HCT116 (cell line): ENCODE data around the gene OOSP4A.

Experiments used
- CBX3 ChIP-seq: IDR thresholded peaks from 2 replicates; pipeline ENCODE4 v1.6.1; 2012; ENCODE audit warnings: low read depth
- CTCF ChIP-seq, 3 experiments: fragments of 200-600 bp in 1 of 3; sonication (generic) in 1 of 3; IDR thresholded peaks in 2 of 3; conservative IDR thresholded peaks in 1 of 3; 2 replicates each; pipeline ENCODE4 v1.5.1; 2012 to 2017; ENCODE audit warnings: low read depth in 2 of 3, low read length in 2 of 3, antibody characterized with exemption in 1 of 3, borderline replicate concordance in 1 of 3, control low read depth in 1 of 3, mild to moderate bottlenecking in 1 of 3, mixed read lengths in 1 of 3, mixed run types in 1 of 3, moderate library complexity in 1 of 3; ENCODE audit not compliant: insufficient read depth in 1 of 3
- EGR1 ChIP-seq: IDR thresholded peaks from 2 replicates; pipeline ENCODE4 v1.6.1; 2012; ENCODE audit warnings: low read depth
- EZH2 ChIP-seq: fragments of 200-600 bp; sonication (generic); IDR thresholded peaks from 2 replicates; pipeline ENCODE4 v1.6.1; 2017; ENCODE audit warnings: antibody characterized with exemption, mixed run types
- MAX ChIP-seq: IDR thresholded peaks from 2 replicates; pipeline ENCODE4 v1.6.1; 2012
- POLR2A ChIP-seq: IDR thresholded peaks from 2 replicates; pipeline ENCODE4 v1.7.0; 2011; ENCODE audit warnings: borderline replicate concordance; ENCODE audit not compliant: insufficient read depth, insufficient read length; ENCODE audit errors: extremely low read depth
- POLR2AphosphoS5 ChIP-seq: IDR thresholded peaks from 2 replicates; pipeline ENCODE4 v1.6.1; 2011; ENCODE audit warnings: mild to moderate bottlenecking, low read depth, low read length, moderate library complexity
- RAD21 ChIP-seq: IDR thresholded peaks from 2 replicates; pipeline ENCODE4 v1.6.1; 2012; ENCODE audit warnings: low read depth, mild to moderate bottlenecking
- REST ChIP-seq: IDR thresholded peaks from 2 replicates; pipeline ENCODE4 v1.6.1; 2012; ENCODE audit warnings: low read depth
- SIN3A ChIP-seq: IDR thresholded peaks from 2 replicates; pipeline ENCODE4 v1.6.1; 2012; ENCODE audit warnings: low read depth
- SRF ChIP-seq: IDR thresholded peaks from 2 replicates; pipeline ENCODE4 v1.6.1; 2012; ENCODE audit warnings: low read depth
- YY1 ChIP-seq: IDR thresholded peaks from 2 replicates; pipeline ENCODE4 v1.6.1; 2011; ENCODE audit warnings: low read length, low read depth, moderate library complexity, mild to moderate bottlenecking; ENCODE audit not compliant: insufficient replicate concordance; ENCODE audit errors: extremely low read depth
- ZBTB33 ChIP-seq: IDR thresholded peaks from 2 replicates; pipeline ENCODE4 v1.6.1; 2011; ENCODE audit warnings: mild to moderate bottlenecking, low read length, moderate library complexity; ENCODE audit not compliant: insufficient replicate concordance; ENCODE audit errors: extremely low read depth
- ZNF274 ChIP-seq: fragments of 200-500 bp; sonication (Bioruptor generic); IDR thresholded peaks from 2 replicates; pipeline ENCODE4 v1.6.1; 2014; ENCODE audit warnings: mild to moderate bottlenecking, low read depth, low read length, inconsistent platforms

- TF ChIP-seq CTCF (IDR thresholded peaks at IDR 0.05 in 2 of 3, conservative IDR thresholded peaks at IDR 0.05 in 1 of 3; ENCODE audit: borderline replicate concordance in 1 of 3, insufficient read depth in 1 of 3, low read depth in 2 of 3, low read length in 2 of 3) (peak; percentile 60 to 81 (median 77)), REST (no peak), EZH2 (no peak), ZBTB33 (no peak), POLR2A (no peak), EGR1 (no peak), RAD21 (peak; percentile 89), POLR2AphosphoS5 (no peak), ZNF274 (no peak), MAX (no peak), YY1 (no peak), SIN3A (no peak), CBX3 (no peak), SRF (no peak)
These were observed 44.7 kb upstream of the OOSP4A start for GRCh38 chr11:59918987-59919589.
